Gastroesophageal sphincter (tissue), 4 donors: ENCODE measurements around the gene NBAS. TPM values are rescaled to one million over a fixed set of nuclear protein-coding genes. Genes with fewer than 3 reads are reported as not detected.

Experiments
- ATAC-seq: fragments of 150-250 bp; one replicate; pipeline ENCODE4 v1.9.1; 2016; ENCODE audit warnings: mild to moderate bottlenecking, moderate library complexity
- H3K27ac ChIP-seq, 4 donors: fragments of 200-600 bp; sonication (generic) in 3 of 4; 1 replicate in 3 of 4; 2 replicates in 1 of 4; pipeline ENCODE4 v1.5.1; 2016 to 2019
- H3K27me3 ChIP-seq: fragments of 200-600 bp; sonication (generic); one replicate; pipeline ENCODE4 v1.5.1; 2019
- H3K36me3 ChIP-seq, 2 donors: fragments of 200-600 bp; sonication (generic); one replicate each; pipeline ENCODE4 v1.5.1; 2019; ENCODE audit warnings: control low read depth in 1 of 2
- H3K4me1 ChIP-seq, 3 donors: fragments of 200-600 bp; sonication (generic); 1 replicate in 2 of 3; 2 replicates in 1 of 3; pipeline ENCODE4 v1.5.1; 2016 to 2019; ENCODE audit warnings: control low read depth in 2 of 3
- H3K4me3 ChIP-seq, 2 donors: fragments of 200-600 bp; sonication (generic); one replicate each; pipeline ENCODE4 v1.5.1; 2019; ENCODE audit warnings: mild to moderate bottlenecking in 1 of 2, moderate library complexity in 1 of 2
- H3K9me3 ChIP-seq, 3 donors: fragments of 200-600 bp; sonication (generic); one replicate each; pipeline ENCODE4 v1.5.1; 2017 to 2019; ENCODE audit warnings: control low read depth in 2 of 3
- CTCF ChIP-seq, 4 experiments: fragments of 200-600 bp in 2 of 4; fragments of 450-650 bp in 2 of 4; sonication (generic) in 1 of 4; IDR thresholded peaks; one replicate each; pipeline ENCODE4 v1.5.1; 2017 to 2019; ENCODE audit warnings: antibody characterized with exemption in 4 of 4, mild to moderate bottlenecking in 2 of 4, moderate library complexity in 2 of 4
- EP300 ChIP-seq: sonication (generic); formaldehyde crosslinking; IDR thresholded peaks from one replicate; pipeline ENCODE4 v1.6.1; 2017; ENCODE audit warnings: antibody characterized with exemption, mild to moderate bottlenecking
- POLR2A ChIP-seq, 2 donors: fragments of 450-650 bp; IDR thresholded peaks; one replicate each; pipeline ENCODE4 v1.6.1; 2017; ENCODE audit warnings: antibody characterized with exemption in 2 of 2, mild to moderate bottlenecking in 2 of 2, moderate library complexity in 1 of 2
- POLR2AphosphoS5 ChIP-seq: sonication (generic); formaldehyde crosslinking; IDR thresholded peaks from one replicate; pipeline ENCODE4 v1.6.1; 2017; ENCODE audit warnings: antibody characterized with exemption
- WGBS, 2 donors: methylation state at CpG; one replicate each; pipeline ENCODE4 v1.1.5; 2018; ENCODE audit warnings: low coverage in 1 of 2; 5-methylcytosine and 5-hydroxymethylcytosine counted together
- total RNA-seq, 4 donors: library from RNA; depleted of rRNA; stranded (reverse); fragments of >200 nt; gene quantifications; one replicate each; pipeline ENCODE4 v1.1.0, GENCODE V29; 2016

Gene NBAS
- total RNA-seq, 4 donors from 2014 or later = 34.9 to 50.9 (median 40.4) TPM

GRCh38 chr2:15241929-15242328, 319.2 kb downstream of the NBAS start:
- TF ChIP-seq POLR2A (IDR thresholded peaks at IDR 0.05) (no peak), POLR2AphosphoS5 (no peak), CTCF (IDR thresholded peaks at IDR 0.05) (no peak), EP300 (no peak)
- no peaks in the 10 kb centered on the region for H3K27me3 ChIP-seq
- H3K27ac ChIP-seq = no peak overlapping the region
- H3K36me3 ChIP-seq = no peaks in the 10 kb centered on the region
- WGBS, 2 donors = 62 to 64% methylated on average over 3 of the region's 3 CpGs
- H3K4me1 ChIP-seq = no peaks in the 10 kb centered on the region
- H3K4me3 ChIP-seq = no peak overlapping the region
- no peaks in the 10 kb centered on the region for H3K9me3 ChIP-seq
- ATAC-seq = no peak

GRCh38 chr2:15241201-15241600, 319.9 kb downstream of the NBAS start:
- TF ChIP-seq CTCF (IDR thresholded peaks at IDR 0.05) (no peak), POLR2A (IDR thresholded peaks at IDR 0.05) (no peak), POLR2AphosphoS5 (no peak), EP300 (no peak)
- ATAC-seq = no peak
- WGBS, 2 donors = 50 to 100% methylated on average over 1 of the region's 1 CpG

GRCh38 chr2:15238028-15238427, 323.1 kb downstream of the NBAS start:
- Histone ChIP-seq H3K27me3 (no peaks in the 10 kb centered on the region), H3K4me1 (no peaks in the 10 kb centered on the region), H3K4me3 (no peak overlapping the region), H3K36me3 (peaks cover 0 to 12% of the 10 kb centered on the region in 2 donors), H3K27ac (no peak overlapping the region), H3K9me3 (no peaks in the 10 kb centered on the region)
- WGBS, 2 donors = 98% methylated on average over 5 of the region's 5 CpGs; no CpG with 5 or more reads in 1 of the 2 donors
- no peak for ATAC-seq
- TF ChIP-seq CTCF (IDR thresholded peaks at IDR 0.05) (no peak), POLR2AphosphoS5 (no peak), POLR2A (IDR thresholded peaks at IDR 0.05) (no peak), EP300 (no peak)

More at GRCh38 chr2:15241201-15241600, 319.9 kb downstream of the NBAS start:
- H3K4me3 ChIP-seq = no peak overlapping the region
- H3K4me1 ChIP-seq = no peaks in the 10 kb centered on the region
- no peak overlapping the region for H3K27ac ChIP-seq
- H3K27me3 ChIP-seq = no peaks in the 10 kb centered on the region
- H3K9me3 ChIP-seq = no peaks in the 10 kb centered on the region
- no peaks in the 10 kb centered on the region for H3K36me3 ChIP-seq

- WGBS, 2 donors = 94 to 95% methylated on average over 5 to 7 of the region's 7 CpGs
- Histone ChIP-seq H3K4me3 (no peak overlapping the region), H3K27me3 (no peaks in the 10 kb centered on the region), H3K36me3 (peaks cover 0 to 53% of the 10 kb centered on the region in 2 donors), H3K27ac (no peak overlapping the region), H3K4me1 (no peaks in the 10 kb centered on the region), H3K9me3 (no peaks in the 10 kb centered on the region)
- TF ChIP-seq POLR2AphosphoS5 = no peak
- TF ChIP-seq POLR2A (IDR thresholded peaks at IDR 0.05) = no peak
- TF ChIP-seq EP300 = no peak
- TF ChIP-seq CTCF (IDR thresholded peaks at IDR 0.05) = no peak
- ATAC-seq = no peak
These were observed 330.4 kb downstream of the NBAS start for GRCh38 chr2:15230599-15231192.

- no peaks in the 10 kb centered on the region for H3K27me3 ChIP-seq
- H3K4me1 ChIP-seq = no peaks in the 10 kb centered on the region
- no peak for TF ChIP-seq POLR2AphosphoS5
- TF ChIP-seq CTCF (IDR thresholded peaks at IDR 0.05) = no peak
- no peak for TF ChIP-seq EP300
- no peak for TF ChIP-seq POLR2A (IDR thresholded peaks at IDR 0.05)
- no peaks in the 10 kb centered on the region for H3K9me3 ChIP-seq
- no peak for ATAC-seq
- 86 to 94% methylated on average over 2 of the region's 2 CpGs for WGBS, 2 donors
- H3K36me3 ChIP-seq = peaks cover 0 to 32% of the 10 kb centered on the region in 2 donors
- H3K27ac ChIP-seq = no peak overlapping the region
- H3K4me3 ChIP-seq = no peak overlapping the region
These were observed 334.5 kb downstream of the NBAS start for GRCh38 chr2:15226661-15227060.
